NCI-H2196 (cell line): Measurements from ENCODE around the gene APBB2.
A peak's percentile ranks its signal among the peaks of the same experiment; 100 is the strongest.
"Not testable (repeated sequence)": the region's sequence is repeated elsewhere in the genome, so short reads cannot be mapped to it uniquely, and the experiment has no call there.

ENCODE experiments used
- DNase-seq: peaks from one replicate; lab custom pipeline; 2025; ENCODE audit not compliant: unreplicated experiment; lab: John Stamatoyannopoulos, UW

APBB2 gene

DNA sequence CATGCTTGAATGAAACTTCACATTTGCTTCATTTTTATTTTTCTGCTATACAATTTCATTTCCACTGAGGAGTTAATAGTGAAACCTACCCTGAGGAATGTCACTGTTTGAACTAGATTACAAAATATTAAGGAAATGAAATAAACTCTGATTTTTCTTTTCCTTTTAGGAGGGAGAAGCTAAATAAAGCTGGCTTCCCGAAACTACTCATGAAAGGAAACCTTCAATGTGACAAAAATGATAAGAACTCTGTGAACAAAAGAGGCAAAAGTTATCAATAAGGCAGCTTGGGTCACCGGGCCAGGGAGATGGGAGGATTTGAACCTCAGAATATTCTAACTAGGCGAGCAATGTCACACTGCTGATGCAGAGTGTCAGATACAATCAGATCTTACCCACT, 185.2 kb downstream of the APBB2 start:
- no peak for DNase-seq

DNA sequence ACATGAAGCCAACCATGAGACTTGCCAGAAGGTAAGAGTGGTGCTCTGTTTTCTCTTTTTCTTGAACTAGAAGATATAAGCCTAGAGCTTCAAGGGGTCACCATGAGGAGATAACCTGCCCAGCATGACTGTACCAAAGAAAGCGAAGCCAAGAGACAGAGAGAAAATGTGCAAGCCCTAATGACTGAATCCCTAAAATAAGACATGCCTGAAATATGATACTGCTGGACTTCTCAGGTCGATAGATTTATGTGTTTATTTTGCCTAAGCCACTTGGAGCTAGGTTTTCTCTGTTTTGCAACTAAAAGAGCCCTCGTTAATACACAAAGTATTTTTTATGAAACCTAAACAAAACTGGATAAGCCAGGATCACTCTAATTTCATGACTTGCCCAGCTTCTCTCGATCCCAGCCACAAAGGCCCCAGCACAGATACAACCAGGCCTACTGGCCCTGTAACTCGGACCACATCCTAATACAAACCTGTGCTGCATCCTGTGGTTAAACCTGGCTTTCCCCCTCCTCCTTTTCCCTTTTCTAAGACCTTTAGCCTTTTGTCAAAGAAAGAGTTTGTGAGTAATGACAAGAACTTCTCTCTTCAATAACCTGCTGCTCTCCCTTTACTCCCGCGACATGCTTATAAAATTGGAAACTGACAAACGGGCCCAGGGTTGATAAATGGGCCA, 185.8 kb downstream of the APBB2 start:
- no peak for DNase-seq

- no peak for DNase-seq
Measured at GRCh38 chr4:41026971-41027370, 187.4 kb downstream of the APBB2 start.

- DNase-seq = no peak
Measured at GRCh38 chr4:41025824-41026223, 188.5 kb downstream of the APBB2 start.

DNA sequence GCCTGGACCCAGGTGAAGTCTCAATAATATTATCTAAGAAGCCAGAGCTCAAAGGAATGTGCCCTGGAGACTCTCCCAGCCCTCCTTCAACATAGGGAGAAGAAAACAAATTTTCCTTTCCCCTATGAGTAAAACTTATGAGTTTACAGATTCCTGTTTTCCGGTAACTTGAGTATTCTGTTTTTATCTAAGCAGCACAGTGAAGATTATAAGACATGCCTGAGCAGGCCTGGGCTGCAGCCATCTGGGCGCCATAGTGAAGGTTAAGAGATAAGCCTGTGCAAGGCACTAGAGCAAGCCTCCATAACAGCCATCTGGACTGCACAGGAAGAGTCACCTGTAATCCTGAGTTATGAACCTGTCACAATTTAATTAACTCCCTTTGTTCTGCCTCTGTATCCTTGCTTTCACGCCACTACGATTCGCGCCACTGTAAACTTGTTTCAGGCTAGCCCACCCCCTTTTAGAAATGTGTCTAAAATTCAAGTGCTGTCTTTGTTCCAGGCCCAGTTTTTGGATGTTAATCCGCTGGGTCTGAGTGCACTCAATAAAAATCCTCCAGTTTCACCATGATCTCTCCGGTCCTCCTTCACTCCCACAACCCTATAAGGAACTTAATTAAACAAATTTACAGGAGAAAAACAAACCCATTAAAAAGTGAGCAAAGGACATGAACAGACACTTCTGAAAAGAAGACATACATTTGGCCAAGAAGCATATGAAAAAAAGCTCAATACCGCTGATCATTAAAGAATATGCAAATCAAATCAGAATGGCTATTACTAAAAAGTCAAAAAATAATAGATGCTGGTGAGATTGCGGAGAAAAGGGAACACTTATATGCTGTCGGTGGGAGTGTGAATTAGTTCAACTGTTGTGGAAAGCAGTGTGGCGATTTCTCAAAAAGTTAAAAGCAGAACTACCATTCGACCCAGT, 189.5 kb downstream of the APBB2 start:
- DNase-seq = no peak

DNA sequence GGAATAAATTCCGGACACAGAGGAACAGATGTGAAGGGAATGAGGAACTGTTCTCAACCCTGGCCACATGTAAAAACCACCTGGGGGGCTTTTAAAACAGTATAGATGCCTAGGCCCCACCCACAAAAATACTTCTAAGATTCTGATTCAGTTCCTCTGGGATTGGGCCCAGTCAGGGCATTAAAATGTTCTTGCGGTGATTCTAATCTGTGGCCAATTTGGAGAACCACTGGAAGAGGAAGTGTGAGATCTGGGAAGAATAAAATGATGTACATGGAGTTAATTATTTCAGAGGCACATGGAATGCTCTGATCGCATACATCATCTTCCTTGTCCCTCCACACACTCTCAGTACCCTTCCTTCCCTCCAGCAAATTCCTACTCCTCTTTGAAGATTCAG, 192.2 kb downstream of the APBB2 start:
- DNase-seq = no peak

- no peak for DNase-seq
Measured at GRCh38 chr4:41015016-41015675, 199.2 kb downstream of the APBB2 start.

DNA sequence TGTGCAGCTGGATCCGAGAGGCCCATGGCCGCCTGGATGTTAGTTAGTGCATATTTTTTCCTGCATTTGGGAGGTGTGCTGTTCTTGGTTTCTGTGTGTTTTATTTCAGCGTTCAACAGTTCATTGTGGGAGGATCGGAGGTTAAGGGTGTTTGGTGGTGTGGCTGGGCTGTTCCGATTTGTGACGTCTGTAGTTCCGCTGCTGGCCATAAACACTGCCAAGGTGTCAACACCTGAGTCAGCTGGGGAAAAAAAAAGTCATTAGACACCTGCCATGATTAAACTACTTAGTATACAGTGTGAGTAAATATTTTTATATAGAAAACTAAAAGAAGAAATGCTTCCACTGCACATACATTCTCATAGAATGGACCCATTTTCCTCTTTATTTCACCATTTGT, 200.2 kb downstream of the APBB2 start:
- no peak for DNase-seq

DNA sequence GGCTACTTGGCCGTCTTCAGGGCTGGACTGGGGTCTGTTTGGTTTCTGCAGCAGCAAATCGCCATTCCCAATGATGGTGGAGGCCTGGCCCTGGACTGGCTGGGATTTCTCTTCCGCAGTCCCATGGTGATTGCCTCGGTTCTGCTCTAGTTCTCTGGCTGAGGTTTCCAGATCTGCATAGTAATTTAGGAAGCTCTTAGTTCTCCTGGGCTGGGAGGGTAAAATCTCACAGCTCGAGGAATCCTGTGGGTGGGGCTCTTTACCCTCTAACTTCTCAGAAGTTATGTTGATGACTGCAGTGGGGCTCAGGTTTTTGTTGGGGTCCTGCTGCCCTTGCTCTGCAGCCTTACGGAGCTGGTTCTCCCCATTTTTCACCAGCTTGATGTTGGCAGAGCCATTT, 200.6 kb downstream of the APBB2 start:
- DNase-seq = no peak

DNA sequence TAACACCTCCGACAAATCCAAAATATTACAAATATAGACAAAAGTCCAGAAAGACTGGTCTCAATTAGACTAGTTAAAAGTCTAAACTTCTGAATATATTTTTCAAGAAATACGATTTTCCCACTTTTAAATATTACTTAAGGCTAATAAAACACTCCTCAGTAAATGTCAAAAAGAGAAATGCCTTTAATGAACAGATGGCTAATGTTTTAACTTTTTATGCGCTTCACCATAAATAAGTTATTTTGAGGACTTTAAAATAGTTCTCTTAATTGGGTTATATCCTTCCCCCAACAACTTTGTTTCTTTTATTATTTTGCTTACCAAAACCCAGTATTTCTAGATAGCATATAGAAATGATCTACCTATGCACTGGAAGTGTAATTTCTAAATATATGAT, 201.4 kb downstream of the APBB2 start:
- no peak for DNase-seq

- DNase-seq = no peak
Measured at GRCh38 chr4:41012293-41012692, 202.0 kb downstream of the APBB2 start.

DNA sequence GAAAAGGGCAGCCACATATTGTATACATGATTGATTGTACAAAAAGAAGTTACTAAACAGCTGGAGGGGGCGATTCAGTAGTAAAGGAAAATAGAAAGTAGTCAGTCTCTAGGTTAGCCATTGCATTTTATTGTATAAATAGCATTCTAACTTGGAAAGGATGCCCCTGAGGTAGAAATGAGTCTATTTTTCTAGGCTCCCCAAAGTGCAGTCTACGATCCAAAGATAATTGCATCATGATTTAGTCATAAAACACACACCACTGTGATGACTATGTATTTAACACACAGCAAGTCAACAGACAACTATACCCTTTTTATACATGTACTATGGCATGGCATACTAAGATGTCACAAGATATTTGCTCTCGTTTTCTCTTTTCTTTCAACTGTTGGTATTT, 204.9 kb downstream of the APBB2 start:
- no peak for DNase-seq

DNA sequence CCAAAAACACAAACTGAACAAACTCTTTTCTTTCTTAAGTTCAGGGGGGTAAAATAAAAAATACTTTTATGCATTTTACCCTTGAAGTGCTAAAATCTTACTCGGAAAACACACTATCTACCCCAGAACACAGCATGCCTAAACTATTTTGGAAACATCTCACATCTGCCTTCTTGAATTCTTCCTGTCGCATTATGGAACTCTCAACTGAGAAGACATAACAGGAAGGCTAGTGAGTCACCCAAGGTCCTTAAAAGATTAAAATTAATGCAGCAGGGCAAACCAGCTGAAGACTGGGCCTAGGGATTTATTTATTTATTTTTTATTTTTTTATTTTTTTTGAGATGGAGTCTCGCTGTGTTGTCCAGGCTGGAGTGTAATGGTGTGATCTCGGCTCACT, 208.2 kb downstream of the APBB2 start:
- no peak for DNase-seq

DNA sequence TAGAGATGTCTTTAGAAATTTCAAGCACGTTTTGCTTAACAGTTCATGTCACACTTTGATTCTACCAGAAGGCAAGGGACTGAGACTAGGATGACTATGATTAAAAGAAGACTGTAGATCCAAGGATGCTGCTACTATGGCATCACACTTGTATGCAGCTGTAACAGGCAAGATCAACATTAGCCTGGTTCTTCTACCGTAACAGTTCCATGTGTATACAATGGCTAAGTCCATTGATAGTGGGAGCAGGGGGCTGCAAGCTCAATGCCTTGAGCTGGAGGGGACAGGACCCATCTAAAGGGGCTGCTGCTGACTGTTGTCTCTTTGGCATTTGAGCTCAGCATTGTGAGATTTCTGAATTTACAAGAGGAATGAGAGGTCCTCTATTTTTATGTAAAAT, 212.0 kb downstream of the APBB2 start:
- no peak for DNase-seq

- DNase-seq = no peak
Measured at GRCh38 chr4:41000356-41000755, 214.0 kb downstream of the APBB2 start.

DNA sequence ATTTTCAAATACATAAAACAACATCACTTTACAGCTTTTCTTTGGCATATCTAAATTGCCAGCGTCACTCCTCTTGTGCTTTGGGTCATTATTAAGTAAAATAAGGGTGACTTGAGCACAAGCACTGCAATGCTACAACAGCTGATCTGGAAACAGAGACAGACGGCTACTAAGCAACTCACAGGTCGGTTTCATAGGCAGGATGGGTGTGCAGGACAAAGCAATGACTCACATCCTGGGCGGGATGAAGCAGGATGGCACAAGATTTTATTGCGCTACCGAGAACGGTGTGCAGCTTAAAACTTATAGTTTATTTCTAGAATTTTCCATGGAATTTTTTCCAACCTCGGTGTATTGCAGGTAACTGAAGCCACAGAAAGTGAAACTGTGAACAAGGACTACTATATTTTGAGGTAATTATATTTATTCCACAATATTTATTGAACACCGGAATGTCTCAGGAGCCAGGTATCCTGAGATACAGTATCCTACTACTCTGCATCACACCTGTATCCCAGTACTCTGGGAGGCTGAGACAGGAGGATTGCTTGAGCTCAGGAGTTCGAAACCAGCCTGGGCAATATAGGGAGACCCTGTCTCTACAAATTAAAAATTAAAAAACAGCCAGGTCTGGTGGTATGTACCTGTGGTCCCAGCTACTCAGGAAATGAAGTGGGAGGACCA, 215.5 kb downstream of the APBB2 start:
- no peak for DNase-seq

- DNase-seq = peak; percentile 38
Measured at GRCh38 chr4:40995850-40996249, 218.5 kb downstream of the APBB2 start.

DNA sequence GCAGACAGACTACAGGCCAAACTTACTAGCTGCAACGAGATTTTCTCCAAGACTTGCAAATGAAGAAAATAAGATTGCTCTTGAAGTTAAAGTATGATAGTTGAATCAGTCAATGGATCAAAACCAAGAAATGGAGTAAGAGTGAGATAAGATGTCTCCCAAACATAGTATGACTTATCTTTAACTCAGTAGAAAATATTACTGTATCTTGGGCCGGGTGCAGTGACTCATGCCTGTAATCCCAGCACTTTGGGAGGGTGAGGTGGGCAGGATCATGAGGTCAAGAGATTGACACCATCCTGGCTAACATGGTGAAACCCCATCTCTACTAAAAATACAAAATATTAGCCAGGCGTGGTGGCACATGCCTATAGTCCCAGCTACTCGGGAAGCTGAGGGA, 220.0 kb downstream of the APBB2 start:
- DNase-seq = not testable (repeated sequence)

DNA sequence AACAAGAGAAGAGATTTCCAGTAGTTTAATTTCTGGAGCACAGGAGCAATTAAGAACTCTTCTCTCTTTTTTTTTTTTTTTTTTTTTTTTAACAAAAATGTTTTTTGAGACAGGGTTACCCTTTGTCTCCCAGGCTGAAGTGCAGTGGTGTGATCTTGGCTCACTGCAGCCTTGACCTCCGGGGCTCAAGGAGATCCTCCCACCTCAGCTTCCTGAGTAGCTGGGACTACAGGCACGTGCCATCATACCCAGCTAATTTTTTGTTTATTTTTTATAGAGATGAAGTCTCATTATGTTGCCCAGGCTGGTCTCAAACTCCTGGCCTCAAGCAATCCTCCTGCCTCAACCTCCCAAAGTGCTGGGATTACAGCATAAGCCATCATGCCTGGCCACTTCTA, 221.0 kb downstream of the APBB2 start:
- not testable (repeated sequence) for DNase-seq

DNA sequence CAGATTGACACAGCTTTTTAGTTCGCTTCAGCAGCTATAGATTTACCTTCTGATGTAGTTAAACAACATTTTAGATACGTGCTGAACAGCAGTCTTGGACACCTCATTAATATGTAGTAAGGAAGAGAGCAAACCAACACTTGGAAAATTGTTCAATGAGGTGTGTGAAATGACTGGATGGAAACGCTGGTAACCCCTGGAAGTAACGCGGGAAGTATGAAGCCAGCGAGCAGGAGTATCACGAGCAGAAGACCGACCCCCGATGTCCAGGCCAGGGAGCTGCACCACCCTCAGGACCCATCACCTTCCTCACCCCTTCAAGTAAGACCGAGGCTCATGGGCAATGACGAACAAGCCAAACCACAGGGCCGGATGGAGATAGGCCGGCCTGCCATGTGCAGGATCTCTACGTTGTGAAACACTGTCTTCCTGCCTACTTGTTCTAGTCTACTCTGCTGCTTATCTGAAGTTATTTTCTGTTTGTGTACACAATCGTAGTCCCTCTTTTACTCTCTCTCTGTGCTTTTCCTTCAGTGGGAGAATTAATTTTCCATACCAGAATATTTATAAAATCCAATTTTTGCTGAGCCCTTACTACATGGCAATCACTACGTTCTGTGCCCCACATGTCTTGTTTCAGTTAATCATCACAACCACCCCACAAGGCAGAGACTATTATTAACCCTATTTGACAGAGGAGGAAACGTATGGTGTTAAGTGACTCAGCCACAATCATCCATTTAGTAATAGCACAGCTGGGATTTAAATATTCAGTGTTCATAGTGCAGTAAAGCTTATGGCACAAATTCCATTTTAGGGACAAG, 221.7 kb downstream of the APBB2 start:
- no peak for DNase-seq
